Astrocyte (in vitro differentiated cells and primary cell): ENCODE measurements around the gene ITIH2. TPM values are rescaled to one million over a fixed set of nuclear protein-coding genes. Genes with fewer than 3 reads are reported as not detected.

Source experiments
- DNase-seq: peaks from one replicate; pipeline ENCODE4 v3.0.0-alpha.2; 2010; ENCODE audit warnings: low read depth
- FAIRE-seq: peaks from 2 replicates; lab custom pipeline; 2011; peaks lifted over from hg19 to GRCh38; lab: Jason Lieb, UNC
- H2AFZ ChIP-seq: 2 replicates; pipeline ENCODE4 v1.6.0; 2012; ENCODE audit warnings: low read depth, low read length, inconsistent platforms
- H3K27ac ChIP-seq: 2 replicates; pipeline ENCODE4 v1.5.1; 2011; ENCODE audit warnings: low read depth, low read length, inconsistent platforms
- H3K27me3 ChIP-seq: 2 replicates; pipeline ENCODE4 v1.6.0; 2011; ENCODE audit warnings: low read length, inconsistent platforms; ENCODE audit not compliant: insufficient read depth
- H3K36me3 ChIP-seq: 2 replicates; pipeline ENCODE4 v1.5.1; 2011; ENCODE audit warnings: low read length, inconsistent platforms; ENCODE audit not compliant: insufficient read depth
- H3K4me1 ChIP-seq: 2 replicates; pipeline ENCODE4 v1.5.1; 2011; ENCODE audit warnings: low read length, inconsistent platforms; ENCODE audit not compliant: insufficient read depth
- H3K4me2 ChIP-seq: 2 replicates; pipeline ENCODE4 v1.6.0; 2012; ENCODE audit warnings: low read length, inconsistent platforms
- H3K4me3 ChIP-seq: 2 replicates; pipeline ENCODE4 v1.5.1; 2011; ENCODE audit warnings: low read depth, mild to moderate bottlenecking, low read length, inconsistent platforms; ENCODE audit not compliant: insufficient read depth
- H3K79me2 ChIP-seq: 2 replicates; pipeline ENCODE4 v1.6.0; 2012; ENCODE audit warnings: mild to moderate bottlenecking, low read length, inconsistent platforms; ENCODE audit not compliant: insufficient read depth
- H3K9ac ChIP-seq: 2 replicates; pipeline ENCODE4 v1.6.0; 2012; ENCODE audit warnings: mild to moderate bottlenecking, low read length, inconsistent platforms
- H3K9me3 ChIP-seq: 2 replicates; pipeline ENCODE4 v1.5.1; 2012; ENCODE audit warnings: low read depth, mild to moderate bottlenecking, low read length, inconsistent platforms; ENCODE audit not compliant: insufficient read depth
- H4K20me1 ChIP-seq: 2 replicates; pipeline ENCODE4 v1.6.0; 2012; ENCODE audit warnings: low read length, inconsistent platforms; ENCODE audit not compliant: insufficient read depth
- H3K27ac Mint-ChIP-seq: one replicate; pipeline ENCODE4 v1.8.0; 2021; ENCODE audit warnings: mild to moderate bottlenecking, mixed read lengths; ENCODE audit not compliant: unreplicated experiment
- H3K27me3 Mint-ChIP-seq: one replicate; pipeline ENCODE4 v1.8.0; 2021; ENCODE audit warnings: low read depth, mixed read lengths; ENCODE audit not compliant: unreplicated experiment
- H3K36me3 Mint-ChIP-seq: one replicate; pipeline ENCODE4 v1.8.0; 2021; ENCODE audit warnings: low read depth, mixed read lengths; ENCODE audit not compliant: unreplicated experiment
- H3K4me1 Mint-ChIP-seq: one replicate; pipeline ENCODE4 v1.8.0; 2021; ENCODE audit warnings: low read depth, mixed read lengths; ENCODE audit not compliant: unreplicated experiment
- H3K4me3 Mint-ChIP-seq: one replicate; pipeline ENCODE4 v1.8.0; 2021; ENCODE audit warnings: mild to moderate bottlenecking, moderate library complexity, mixed read lengths; ENCODE audit not compliant: unreplicated experiment
- H3K9me3 Mint-ChIP-seq: one replicate; pipeline ENCODE4 v1.8.0; 2021; ENCODE audit warnings: mild to moderate bottlenecking, mixed read lengths; ENCODE audit not compliant: unreplicated experiment
- EZH2 ChIP-seq: IDR thresholded peaks from 2 replicates; pipeline ENCODE4 v1.6.1; 2012; ENCODE audit warnings: mild to moderate bottlenecking, low read length, inconsistent platforms; ENCODE audit not compliant: insufficient read depth
- total RNA-seq: library from RNA; stranded (reverse); gene quantifications from 2 replicates; pipeline ENCODE4 v1.2.1, GENCODE V29; 2021
- TF ChIP-seq, protein P1 (sequence below): IDR thresholded peaks from 2 replicates; pipeline ENCODE4 v1.5.1; 2011; ENCODE audit warnings: low read depth, mild to moderate bottlenecking, inconsistent platforms, low read length, moderate library complexity; ENCODE audit not compliant: insufficient read depth

Gene ITIH2
- total RNA-seq, 1 donor from 2014 or later = not detected

- peaks cover 5% of the 10 kb centered on the region for H3K27me3 ChIP-seq
- no peaks in the 10 kb centered on the region for H3K79me2 ChIP-seq
- TF ChIP-seq EZH2 = no peak
- TF ChIP-seq, protein P1, sequence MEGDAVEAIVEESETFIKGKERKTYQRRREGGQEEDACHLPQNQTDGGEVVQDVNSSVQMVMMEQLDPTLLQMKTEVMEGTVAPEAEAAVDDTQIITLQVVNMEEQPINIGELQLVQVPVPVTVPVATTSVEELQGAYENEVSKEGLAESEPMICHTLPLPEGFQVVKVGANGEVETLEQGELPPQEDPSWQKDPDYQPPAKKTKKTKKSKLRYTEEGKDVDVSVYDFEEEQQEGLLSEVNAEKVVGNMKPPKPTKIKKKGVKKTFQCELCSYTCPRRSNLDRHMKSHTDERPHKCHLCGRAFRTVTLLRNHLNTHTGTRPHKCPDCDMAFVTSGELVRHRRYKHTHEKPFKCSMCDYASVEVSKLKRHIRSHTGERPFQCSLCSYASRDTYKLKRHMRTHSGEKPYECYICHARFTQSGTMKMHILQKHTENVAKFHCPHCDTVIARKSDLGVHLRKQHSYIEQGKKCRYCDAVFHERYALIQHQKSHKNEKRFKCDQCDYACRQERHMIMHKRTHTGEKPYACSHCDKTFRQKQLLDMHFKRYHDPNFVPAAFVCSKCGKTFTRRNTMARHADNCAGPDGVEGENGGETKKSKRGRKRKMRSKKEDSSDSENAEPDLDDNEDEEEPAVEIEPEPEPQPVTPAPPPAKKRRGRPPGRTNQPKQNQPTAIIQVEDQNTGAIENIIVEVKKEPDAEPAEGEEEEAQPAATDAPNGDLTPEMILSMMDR = no peak
- no peak overlapping the region for H3K27ac ChIP-seq
- DNase-seq = no peak
- peaks cover 4% of the 10 kb centered on the region for H3K9me3 Mint-ChIP-seq
- no peaks in the 10 kb centered on the region for H3K9me3 ChIP-seq
- peaks cover 15% of the 10 kb centered on the region for H3K27me3 Mint-ChIP-seq
- H4K20me1 ChIP-seq = no peaks in the 10 kb centered on the region
- no peaks in the 10 kb centered on the region for H3K36me3 Mint-ChIP-seq
- no peak overlapping the region for H3K9ac ChIP-seq
- H3K4me3 ChIP-seq = no peak overlapping the region
- H2AFZ ChIP-seq = no peak overlapping the region
- no peak overlapping the region for H3K4me2 ChIP-seq
- no peaks in the 10 kb centered on the region for H3K4me1 Mint-ChIP-seq
- no peak for FAIRE-seq
- H3K4me1 ChIP-seq = no peaks in the 10 kb centered on the region
- H3K27ac Mint-ChIP-seq = no peak overlapping the region
- no peak overlapping the region for H3K4me3 Mint-ChIP-seq
- no peaks in the 10 kb centered on the region for H3K36me3 ChIP-seq
These were observed 4.0 kb downstream of the ITIH2 start for GRCh38 chr10:7707102-7707501.

DNA sequence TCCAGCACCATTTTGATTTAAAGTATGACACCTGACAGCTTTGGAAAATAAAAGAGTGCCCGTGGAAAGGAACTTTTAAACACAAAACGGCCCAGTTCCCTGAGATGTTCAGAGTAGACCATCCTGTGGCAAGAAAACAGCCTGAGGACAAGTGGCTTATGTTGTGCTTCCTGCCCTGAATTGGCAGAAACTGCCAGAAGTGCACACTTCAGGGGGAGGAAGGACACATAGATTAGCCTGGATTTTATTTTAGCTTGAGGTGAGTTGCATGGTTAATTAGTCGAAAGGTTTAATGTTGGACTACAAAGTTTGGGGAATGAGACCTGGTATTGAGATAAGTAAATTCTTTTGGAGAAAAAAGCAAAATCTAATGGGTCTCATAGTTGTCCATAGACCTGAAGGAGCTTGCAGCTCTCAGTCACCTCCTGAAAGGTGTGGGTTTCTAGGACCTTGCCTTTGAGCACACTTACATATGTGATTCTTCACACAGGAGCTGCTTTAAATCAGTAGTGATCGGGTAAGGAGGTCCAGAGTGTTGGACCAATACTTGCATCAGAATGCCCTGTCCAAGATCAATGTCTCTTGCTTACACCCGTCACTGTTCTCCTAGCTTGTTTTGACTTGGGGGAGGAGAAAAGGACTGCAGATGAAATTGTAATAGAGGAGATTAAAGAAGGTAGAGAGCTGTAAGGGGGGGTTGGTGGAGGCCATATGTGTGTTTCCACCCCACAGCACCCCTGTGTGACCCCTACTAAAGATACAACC lies 4.9 kb downstream of the ITIH2 start:
- no peak for DNase-seq
- Histone ChIP-seq H3K9ac (no peak overlapping the region), H4K20me1 (no peaks in the 10 kb centered on the region), H2AFZ (no peak overlapping the region), H3K79me2 (no peaks in the 10 kb centered on the region), H3K27ac (no peak overlapping the region), H3K4me3 (no peak overlapping the region), H3K4me2 (no peak overlapping the region), H3K4me1 (no peaks in the 10 kb centered on the region), H3K27me3 (peaks cover 5% of the 10 kb centered on the region), H3K9me3 (no peaks in the 10 kb centered on the region), H3K36me3 (no peaks in the 10 kb centered on the region)
- no peaks in the 10 kb centered on the region for H3K36me3 Mint-ChIP-seq
- peaks cover 4% of the 10 kb centered on the region for H3K9me3 Mint-ChIP-seq
- H3K27ac Mint-ChIP-seq = no peak overlapping the region
- peaks cover 11% of the 10 kb centered on the region for H3K27me3 Mint-ChIP-seq
- no peak overlapping the region for H3K4me3 Mint-ChIP-seq
- TF ChIP-seq EZH2 = no peak
- TF ChIP-seq, protein P1 = no peak
- H3K4me1 Mint-ChIP-seq = no peaks in the 10 kb centered on the region
- FAIRE-seq = no peak

DNA sequence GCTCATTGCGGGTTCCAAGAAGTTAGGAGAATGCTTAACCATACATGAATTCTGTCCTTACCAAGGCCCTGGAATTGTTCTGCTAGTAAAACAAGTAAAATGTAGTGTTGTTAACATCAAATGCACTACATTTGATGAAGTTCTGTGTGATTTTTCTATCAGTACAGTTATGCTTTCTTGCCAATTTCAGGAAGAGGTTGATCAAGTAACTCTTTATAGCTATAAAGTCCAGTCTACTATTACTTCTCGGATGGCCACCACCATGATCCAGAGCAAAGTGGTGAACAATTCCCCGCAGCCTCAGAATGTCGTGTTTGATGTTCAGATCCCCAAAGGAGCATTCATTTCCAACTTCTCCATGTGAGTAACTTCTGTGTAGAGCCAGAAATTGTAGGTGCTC lies 5.7 kb downstream of the ITIH2 start:
- Histone ChIP-seq H3K4me3 (no peak overlapping the region), H4K20me1 (no peaks in the 10 kb centered on the region), H3K4me1 (no peaks in the 10 kb centered on the region), H2AFZ (no peak overlapping the region), H3K4me2 (no peak overlapping the region), H3K36me3 (no peaks in the 10 kb centered on the region), H3K27ac (no peak overlapping the region), H3K9me3 (no peaks in the 10 kb centered on the region), H3K27me3 (peaks cover 3% of the 10 kb centered on the region), H3K9ac (no peak overlapping the region), H3K79me2 (no peaks in the 10 kb centered on the region)
- H3K9me3 Mint-ChIP-seq = peaks cover 4% of the 10 kb centered on the region
- DNase-seq (no peak), FAIRE-seq (no peak)
- no peaks in the 10 kb centered on the region for H3K36me3 Mint-ChIP-seq
- no peak overlapping the region for H3K27ac Mint-ChIP-seq
- no peaks in the 10 kb centered on the region for H3K4me1 Mint-ChIP-seq
- no peak overlapping the region for H3K4me3 Mint-ChIP-seq
- TF ChIP-seq, protein P1 = no peak
- TF ChIP-seq EZH2 = no peak
- H3K27me3 Mint-ChIP-seq = peaks cover 6% of the 10 kb centered on the region
